HCT116 (cell line): ENCODE measurements around the gene PCDHGC5. TPM values are rescaled to one million over a fixed set of nuclear protein-coding genes. Genes with fewer than 3 reads are reported as not detected.

Source experiments
- ATAC-seq: fragments of 200-7000 bp; cut with Tn5 transposase; 2 replicates; pipeline ENCODE4 v1.9.1; 2020; ENCODE audit warnings: mild to moderate bottlenecking, moderate library complexity
- BruUV-seq: library from RNA; stranded (reverse); fragments of 400-500 nt; replicated peaks from 2 replicates; lab custom pipeline; 2021; lab: Mats Ljungman, UMichigan
- CTCF ChIA-PET: fragments of 300-600 bp; sonication (Branson Sonifier 250); formaldehyde crosslinking; loops from one replicate; lab custom pipeline; 2021; ENCODE audit warnings: antibody characterized with exemption; lab: Charles Lee
- POLR2A ChIA-PET: fragments of 300-600, 350-600 bp; sonication (Branson Sonifier 250); formaldehyde crosslinking; loops from one replicate; lab custom pipeline; 2021; ENCODE audit warnings: antibody characterized with exemption; lab: Charles Lee
- RAD21 ChIA-PET, 2 experiments: fragments of 300-600 bp; sonication (Branson Sonifier 250); formaldehyde crosslinking; loops; one replicate each; lab custom pipeline; 2023; ENCODE audit warnings: low total read pairs in 2 of 2; ENCODE audit not compliant: uncharacterized antibody in 2 of 2, unreplicated experiment in 2 of 2, low non-redundant PET in 1 of 2; lab: Charles Lee
- DNase-seq: peaks from one replicate; pipeline ENCODE4 v3.0.0-alpha.2; 2010; ENCODE audit warnings: low read depth, low spot score
- H2AFZ ChIP-seq: fragments of 200-600 bp; shearing (Covaris generic), sonication (generic); 2 replicates; pipeline ENCODE4 v1.6.1; 2017; ENCODE audit warnings: low read depth, mixed run types, mixed read lengths, antibody characterized with exemption, low read length; ENCODE audit not compliant: poor library complexity, severe bottlenecking
- H3K27ac ChIP-seq: 2 replicates; pipeline ENCODE4 v1.5.1; 2012; ENCODE audit warnings: low read depth, low read length
- H3K27me3 ChIP-seq: fragments of 200-600 bp; sonication (generic); 2 replicates; pipeline ENCODE4 v1.6.1; 2016; ENCODE audit warnings: mixed run types, low read length, mixed read lengths; ENCODE audit not compliant: insufficient read depth
- H3K36me3 ChIP-seq, 2 experiments: fragments of 200-500 bp in 1 of 2; fragments of 200-600 bp in 1 of 2; sonication (Bioruptor generic) in 1 of 2; sonication (generic) in 1 of 2; 2 replicates each; pipeline versions ENCODE4 v1.5.1 to v1.6.1; 2014 to 2016; ENCODE audit warnings: low read length in 2 of 2, inconsistent platforms in 1 of 2, mixed read lengths in 1 of 2, mixed run types in 1 of 2; ENCODE audit not compliant: insufficient read depth in 2 of 2, control insufficient read depth in 1 of 2
- H3K4me1 ChIP-seq, 2 experiments: fragments of 200-600 bp in 1 of 2; sonication (generic) in 1 of 2; 2 replicates each; pipeline versions ENCODE4 v1.5.1 to v1.6.1; 2012 to 2017; ENCODE audit warnings: low read length in 2 of 2, inconsistent platforms in 1 of 2, mild to moderate bottlenecking in 1 of 2, mixed read lengths in 1 of 2, mixed run types in 1 of 2, moderate library complexity in 1 of 2; ENCODE audit not compliant: insufficient read depth in 2 of 2, control insufficient read depth in 1 of 2
- H3K4me2 ChIP-seq: fragments of 200-600 bp; sonication (generic); 2 replicates; pipeline ENCODE4 v1.6.1; 2017; ENCODE audit warnings: mixed run types, low read length, mixed read lengths
- H3K4me3 ChIP-seq, 2 experiments: fragments of 200-600 bp in 1 of 2; sonication (generic) in 1 of 2; replicated peaks in 1 of 2; 2 replicates each; pipeline ENCODE4 v1.5.1; 2011 to 2016; ENCODE audit warnings: low read length in 2 of 2, control low read depth in 1 of 2, low read depth in 1 of 2, mild to moderate bottlenecking in 1 of 2, mixed read lengths in 1 of 2, mixed run types in 1 of 2
- H3K79me2 ChIP-seq: fragments of 200-600 bp; sonication (generic); 2 replicates; pipeline ENCODE4 v1.6.1; 2017; ENCODE audit warnings: mild to moderate bottlenecking, mixed run types, low read length, moderate library complexity, mixed read lengths; ENCODE audit not compliant: insufficient read depth
- H3K9ac ChIP-seq: fragments of 200-600 bp; sonication (generic); 2 replicates; pipeline ENCODE4 v1.6.1; 2016; ENCODE audit warnings: low read length, mixed read lengths
- H3K9me2 ChIP-seq: fragments of 200-600 bp; sonication (generic), shearing (Covaris generic); 2 replicates; pipeline ENCODE4 v1.6.1; 2017; ENCODE audit warnings: mixed run types, mild to moderate bottlenecking, moderate library complexity; ENCODE audit not compliant: insufficient read depth
- H3K9me3 ChIP-seq, 2 experiments: fragments of 200-500 bp in 1 of 2; fragments of 200-600 bp in 1 of 2; sonication (Bioruptor generic) in 1 of 2; sonication (generic) in 1 of 2; 2 replicates each; pipeline ENCODE4 v1.6.1; 2014 to 2017; ENCODE audit warnings: low read length in 2 of 2, mixed read lengths in 2 of 2, inconsistent platforms in 1 of 2, low read depth in 1 of 2, mild to moderate bottlenecking in 1 of 2, mixed run types in 1 of 2, moderate library complexity in 1 of 2; ENCODE audit not compliant: control insufficient read depth in 1 of 2, insufficient read depth in 1 of 2
- H4K20me1 ChIP-seq: fragments of 200-600 bp; sonication (generic), shearing (Covaris generic); 2 replicates; pipeline ENCODE4 v1.6.1; 2017; ENCODE audit warnings: mixed run types, mild to moderate bottlenecking, moderate library complexity; ENCODE audit not compliant: insufficient read depth
- ATF3 ChIP-seq: IDR thresholded peaks from 2 replicates; pipeline ENCODE4 v1.6.1; 2012
- JUND ChIP-seq: IDR thresholded peaks from 2 replicates; pipeline ENCODE4 v1.6.1; 2012
- POLR2AphosphoS5 ChIP-seq: IDR thresholded peaks from 2 replicates; pipeline ENCODE4 v1.6.1; 2011; ENCODE audit warnings: mild to moderate bottlenecking, low read depth, low read length, moderate library complexity
- REST ChIP-seq: IDR thresholded peaks from 2 replicates; pipeline ENCODE4 v1.6.1; 2012; ENCODE audit warnings: low read depth
- SIN3A ChIP-seq: IDR thresholded peaks from 2 replicates; pipeline ENCODE4 v1.6.1; 2012; ENCODE audit warnings: low read depth
- SP1 ChIP-seq: IDR thresholded peaks from 2 replicates; pipeline ENCODE4 v1.6.1; 2012; ENCODE audit warnings: low read depth
- ZNF274 ChIP-seq: fragments of 200-500 bp; sonication (Bioruptor generic); IDR thresholded peaks from 2 replicates; pipeline ENCODE4 v1.6.1; 2014; ENCODE audit warnings: mild to moderate bottlenecking, low read depth, low read length, inconsistent platforms
- intact Hi-C: fragments of 100-400 bp; cut with micrococcal nuclease; formaldehyde crosslinking; loops from 2 replicates; pipeline ENCODE4 v1.10.0; 2022
- total RNA-seq: library from RNA; stranded (reverse); gene quantifications from one replicate; pipeline ENCODE4 v1.2.1, GENCODE V29; 2021; ENCODE audit not compliant: unreplicated experiment

Gene PCDHGC5
- total RNA-seq, 1 experiment from 2014 or later, result not detected

- Histone ChIP-seq H3K79me2 (peaks cover 9% of the 10 kb centered on the region; the same call in 1 of the 2 replicates), H3K9ac (no peak overlapping the region), H3K27ac (no peak overlapping the region), H3K9me3 (no peaks in the 10 kb centered on the region), H3K9me2 (no peaks in the 10 kb centered on the region), H3K4me3 (no peak overlapping the region), H3K36me3 (peaks cover 6 to 39% of the 10 kb centered on the region in 2 experiments; a peak in 2 of 4 replicates), H4K20me1 (no peaks in the 10 kb centered on the region), H3K4me2 (no peak overlapping the region), H3K4me1 (peaks cover 34 to 57% of the 10 kb centered on the region in 2 experiments), H3K27me3 (no peaks in the 10 kb centered on the region), H2AFZ (no peak overlapping the region)
- no TSS peak for BruUV-seq
- ATAC-seq (no peak), DNase-seq (no peak)
- intact Hi-C loops, result loop anchor here (5.0 kb wide), 1 partner anchor 791 kb away; no protein-coding TSS in a partner anchor
- TF ChIP-seq SP1 (no peak), SIN3A (no peak), POLR2AphosphoS5 (no peak), ATF3 (no peak), REST (no peak), ZNF274 (no peak), JUND (no peak)
- POLR2A ChIA-PET, result no interaction called here
- CTCF ChIA-PET, result no interaction called here
- RAD21 ChIA-PET, result no interaction called here
These were observed 29.2 kb downstream of the PCDHGC5 start for GRCh38 chr5:141517880-141518617.
